G401 (cell line): ENCODE results near the gene CASP1. TPM values are rescaled to one million over a fixed set of nuclear protein-coding genes. Genes with fewer than 3 reads are reported as not detected.
"Not testable (repeated sequence)": the region's sequence is repeated elsewhere in the genome, so short reads cannot be mapped to it uniquely, and the experiment has no call there.

Experiments used
- DNase-seq: peaks from one replicate; pipeline ENCODE4 v3.0.0-alpha.2; 2015; ENCODE audit warnings: low spot score
- in situ Hi-C: cut with HindIII; loops from 2 replicates; pipeline ENCODE4 v1.10.0; 2016; ENCODE audit warnings: low sequenced_read_pairs, mixed read lengths
- total RNA-seq: library from RNA; depleted of rRNA; stranded (reverse); fragments of >200 nt; shearing (Covaris generic); gene quantifications from 2 replicates; pipeline ENCODE4 v1.2.3, GENCODE V29; 2014

Gene CASP1
- total RNA-seq, 1 experiment from 2014 or later = not detected

- in situ Hi-C loops = no loop called here
- DNase-seq = no peak
Observed at GRCh38 chr11:105049481-105049880, 14.5 kb upstream of the CASP1 start.

- DNase-seq = no peak
- in situ Hi-C loops = no loop called here
Observed at GRCh38 chr11:105046898-105047579, 12.1 kb upstream of the CASP1 start.

GRCh38 chr11:105045676-105046296 lies 10.8 kb upstream of the CASP1 start:
- no peak for DNase-seq
- in situ Hi-C loops = no loop called here

- in situ Hi-C loops, DNase-seq: not testable (repeated sequence)
Observed at GRCh38 chr11:105044557-105045524, 9.9 kb upstream of the CASP1 start, which contains the start of gene CARD16. TSS of gene CARD16 (minus strand) at chr11:105045335. CDS start at chr11:105045297, 38 bp downstream.

GRCh38 chr11:105042178-105042577 lies 7.2 kb upstream of the CASP1 start:
- in situ Hi-C loops = no loop called here
- no peak for DNase-seq

GRCh38 chr11:105040703-105041102 lies 5.8 kb upstream of the CASP1 start:
- DNase-seq = no peak
- in situ Hi-C loops = no loop called here

- DNase-seq, in situ Hi-C loops: not testable (repeated sequence)
Observed at GRCh38 chr11:105034388-105034787, 556 bp downstream of the CASP1 start.

GRCh38 chr11:105033781-105034180 lies 1.2 kb downstream of the CASP1 start:
- no peak for DNase-seq
- in situ Hi-C loops = no loop called here

- in situ Hi-C loops = no loop called here
- DNase-seq = no peak
Observed at GRCh38 chr11:105033343-105033742, 1.6 kb downstream of the CASP1 start.

- in situ Hi-C loops = no loop called here
Observed at GRCh38 chr11:105032495-105032894, 2.4 kb downstream of the CASP1 start.

GRCh38 chr11:105027678-105028077 lies 7.3 kb downstream of the CASP1 start:
- no peak for DNase-seq
- in situ Hi-C loops = no loop called here

More at GRCh38 chr11:105032495-105032894, 2.4 kb downstream of the CASP1 start:
- DNase-seq = no peak

GRCh38 chr11:105024394-105024793 lies 10.6 kb downstream of the CASP1 start:
- in situ Hi-C loops = no loop called here
- DNase-seq = no peak

- DNase-seq = no peak
- in situ Hi-C loops = no loop called here
Observed at GRCh38 chr11:105023003-105023402, 11.9 kb downstream of the CASP1 start, which contains the start of gene CASP5. TSS of gene CASP5 (minus strand) at chr11:105023168. CDS start at chr11:105023136, 32 bp downstream.

GRCh38 chr11:105022527-105022926 lies 12.4 kb downstream of the CASP1 start:
- no peak for DNase-seq
- in situ Hi-C loops = no loop called here

GRCh38 chr11:105007463-105007862 lies 27.5 kb downstream of the CASP1 start:
- no peak for DNase-seq

GRCh38 chr11:105005451-105005845 lies 29.5 kb downstream of the CASP1 start:
- in situ Hi-C loops = no loop called here
- DNase-seq = no peak

More at GRCh38 chr11:105007463-105007862, 27.5 kb downstream of the CASP1 start:
- in situ Hi-C loops = no loop called here

GRCh38 chr11:105004021-105004420 lies 30.9 kb downstream of the CASP1 start:
- in situ Hi-C loops = no loop called here
- no peak for DNase-seq

GRCh38 chr11:105003151-105003550 lies 31.8 kb downstream of the CASP1 start:
- no peak for DNase-seq
- in situ Hi-C loops = no loop called here

GRCh38 chr11:105000797-105001196 lies 34.1 kb downstream of the CASP1 start:
- in situ Hi-C loops = no loop called here
- DNase-seq = no peak

- in situ Hi-C loops = no loop called here
- no peak for DNase-seq
Observed at GRCh38 chr11:105000167-105000566, 34.8 kb downstream of the CASP1 start.
